Measurements from ENCODE around the gene DNAJC18.
A peak's percentile ranks its signal among the peaks of the same experiment; 100 is the strongest.

DNAJC18 gene

DNA sequence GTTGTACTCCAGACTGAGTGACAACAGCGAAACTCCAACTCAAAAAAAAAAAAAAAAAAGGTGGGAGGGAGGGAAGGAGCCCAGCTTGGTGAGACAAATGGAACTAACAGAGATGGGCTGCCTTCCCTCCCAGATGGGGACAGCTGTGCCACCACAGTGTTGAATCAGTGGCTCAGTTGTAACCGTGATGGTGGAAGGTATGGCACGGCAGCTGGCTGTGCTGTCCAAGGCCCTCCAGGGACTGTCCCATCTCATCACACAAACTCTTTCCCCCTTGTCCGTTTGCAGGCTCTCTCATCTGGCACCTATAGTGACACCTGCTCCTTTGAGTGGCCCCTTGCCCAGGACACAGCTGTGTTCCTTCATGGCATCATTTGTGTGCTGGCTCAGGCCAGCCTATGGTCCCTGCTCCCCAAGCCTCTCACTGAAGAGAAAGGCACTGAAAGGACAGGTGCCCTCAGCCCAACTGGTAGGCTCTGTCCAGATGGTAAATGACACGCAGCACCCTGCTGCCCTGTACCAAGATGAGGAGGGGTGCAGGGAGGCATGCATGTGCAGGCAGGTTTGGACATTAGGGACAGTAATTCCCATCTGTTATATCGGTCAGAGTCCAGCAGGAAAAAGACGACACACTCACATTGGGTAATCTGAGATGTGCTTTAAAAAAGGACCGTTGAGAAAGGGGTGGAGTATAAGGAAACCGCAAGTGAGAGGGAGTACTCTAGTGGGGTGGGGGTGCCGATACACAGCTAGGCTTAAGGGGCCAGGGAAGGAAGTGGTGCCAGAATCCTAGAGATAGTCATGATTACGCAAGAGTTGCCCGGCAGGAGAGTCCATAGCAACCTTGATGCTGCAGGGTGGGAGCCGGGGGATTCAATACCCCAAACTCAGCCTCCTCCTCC lies 35.8 kb upstream of the DNAJC18 start:
- Histone ChIP-seq H3K36me3 (no peaks in the 10 kb centered on the region), H3K4me1 (ENCODE audit: control insufficient read depth in 1 of 2, insufficient read depth in 1 of 2, low read depth in 1 of 2, low read length in 1 of 2) (peaks cover 57 to 60% of the 10 kb centered on the region in 2 experiments), H3K4me3 (ENCODE audit: low read depth in 1 of 2, low read length in 1 of 2) (peak overlapping the region in 1 of 2 experiments; percentile 19), H3K27me3 (no peaks in the 10 kb centered on the region), H3K9me3 (no peaks in the 10 kb centered on the region), H3K27ac (peak overlapping the region; percentile 2)
- TF ChIP-seq, protein P1, sequence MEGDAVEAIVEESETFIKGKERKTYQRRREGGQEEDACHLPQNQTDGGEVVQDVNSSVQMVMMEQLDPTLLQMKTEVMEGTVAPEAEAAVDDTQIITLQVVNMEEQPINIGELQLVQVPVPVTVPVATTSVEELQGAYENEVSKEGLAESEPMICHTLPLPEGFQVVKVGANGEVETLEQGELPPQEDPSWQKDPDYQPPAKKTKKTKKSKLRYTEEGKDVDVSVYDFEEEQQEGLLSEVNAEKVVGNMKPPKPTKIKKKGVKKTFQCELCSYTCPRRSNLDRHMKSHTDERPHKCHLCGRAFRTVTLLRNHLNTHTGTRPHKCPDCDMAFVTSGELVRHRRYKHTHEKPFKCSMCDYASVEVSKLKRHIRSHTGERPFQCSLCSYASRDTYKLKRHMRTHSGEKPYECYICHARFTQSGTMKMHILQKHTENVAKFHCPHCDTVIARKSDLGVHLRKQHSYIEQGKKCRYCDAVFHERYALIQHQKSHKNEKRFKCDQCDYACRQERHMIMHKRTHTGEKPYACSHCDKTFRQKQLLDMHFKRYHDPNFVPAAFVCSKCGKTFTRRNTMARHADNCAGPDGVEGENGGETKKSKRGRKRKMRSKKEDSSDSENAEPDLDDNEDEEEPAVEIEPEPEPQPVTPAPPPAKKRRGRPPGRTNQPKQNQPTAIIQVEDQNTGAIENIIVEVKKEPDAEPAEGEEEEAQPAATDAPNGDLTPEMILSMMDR (IDR thresholded peaks at IDR 0.05): no peak

DNA sequence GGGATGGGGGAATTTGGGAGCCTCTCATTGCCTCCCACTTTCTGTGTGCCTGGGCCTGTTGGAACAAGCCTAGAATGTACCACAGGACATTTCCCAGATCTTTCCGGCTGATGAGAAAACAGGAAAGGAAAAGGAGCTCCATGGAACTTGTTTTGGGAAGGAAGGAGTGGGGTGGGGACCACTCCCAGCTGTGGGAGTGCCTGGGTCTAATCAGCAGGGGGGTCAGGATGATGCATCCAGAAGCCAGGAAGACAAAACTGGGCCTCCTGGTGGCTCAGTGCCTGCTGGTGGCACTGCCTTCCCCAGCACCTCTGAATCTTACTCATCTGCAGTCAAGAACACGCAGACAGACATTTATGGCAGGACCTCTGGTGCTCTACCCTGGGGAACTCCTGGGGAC lies 34.2 kb upstream of the DNAJC18 start:
- H3K4me1 ChIP-seq (ENCODE audit: control insufficient read depth in 1 of 2, insufficient read depth in 1 of 2, low read depth in 1 of 2, low read length in 1 of 2): peaks cover 73% of the 10 kb centered on the region in 2 experiments
- TF ChIP-seq, protein P1 (IDR thresholded peaks at IDR 0.05): no peak
- no peak overlapping the region for H3K4me3 ChIP-seq (ENCODE audit: low read depth in 1 of 2, low read length in 1 of 2)
- no peaks in the 10 kb centered on the region for H3K9me3 ChIP-seq
- no peaks in the 10 kb centered on the region for H3K36me3 ChIP-seq
- H3K27me3 ChIP-seq: no peaks in the 10 kb centered on the region
- H3K27ac ChIP-seq: no peak overlapping the region

DNA sequence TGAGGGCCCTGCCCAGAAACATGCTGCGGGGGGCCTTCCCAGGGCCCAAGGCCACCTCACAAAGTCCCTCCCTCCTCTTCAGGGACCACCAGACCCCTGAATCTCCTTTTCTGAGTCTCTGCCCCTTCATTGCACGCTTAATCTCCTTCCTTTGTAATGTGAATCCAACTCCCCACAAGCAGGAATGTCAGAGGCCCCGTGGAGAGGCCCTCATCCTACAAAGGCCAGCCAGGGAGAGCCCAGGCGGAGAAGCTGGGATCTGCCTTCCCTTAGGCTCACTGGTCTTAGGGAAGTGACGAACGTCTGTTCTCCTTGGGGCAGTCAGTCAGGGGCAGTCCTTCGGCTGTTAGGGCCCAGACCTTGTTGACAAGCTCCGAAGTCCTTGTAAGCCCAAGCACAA lies 33.8 kb upstream of the DNAJC18 start:
- TF ChIP-seq, protein P1 (IDR thresholded peaks at IDR 0.05): no peak
- Histone ChIP-seq H3K27me3 (no peaks in the 10 kb centered on the region), H3K4me1 (ENCODE audit: control insufficient read depth in 1 of 2, insufficient read depth in 1 of 2, low read depth in 1 of 2, low read length in 1 of 2) (peaks cover 78% of the 10 kb centered on the region in 2 experiments), H3K36me3 (no peaks in the 10 kb centered on the region), H3K27ac (no peak overlapping the region), H3K4me3 (ENCODE audit: low read depth in 1 of 2, low read length in 1 of 2) (no peak overlapping the region), H3K9me3 (no peaks in the 10 kb centered on the region)

DNA sequence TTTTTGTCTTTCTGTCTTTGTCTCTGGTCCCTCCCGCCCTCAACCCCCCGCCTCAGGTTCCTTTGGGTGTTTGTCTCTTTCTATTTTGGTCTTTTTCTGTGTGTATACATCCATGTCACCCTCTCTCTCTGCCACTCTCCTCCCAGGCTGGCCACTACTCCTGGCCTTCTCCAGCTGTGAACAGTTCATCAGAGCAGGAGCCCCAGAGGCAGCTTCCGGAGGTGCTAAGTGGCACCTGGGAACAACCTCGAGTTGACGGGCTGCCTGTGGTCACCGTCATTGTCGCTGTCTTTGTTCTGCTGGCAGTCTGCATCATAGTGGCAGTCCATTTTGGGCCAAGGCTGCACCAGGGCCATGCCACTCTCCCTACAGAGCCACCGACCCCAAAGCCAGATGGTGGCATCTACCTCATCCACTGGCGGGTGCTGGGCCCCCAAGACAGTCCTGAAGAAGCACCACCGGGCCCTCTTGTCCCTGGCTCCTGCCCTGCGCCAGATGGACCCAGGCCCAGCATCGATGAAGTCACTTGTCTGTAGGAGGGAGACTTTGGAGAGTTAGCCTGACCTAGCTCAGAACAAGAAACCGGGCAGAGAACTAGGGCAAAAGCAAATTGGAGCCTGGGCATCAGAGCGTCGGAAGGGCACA lies 33.2 kb upstream of the DNAJC18 start:
- H3K36me3 ChIP-seq: no peaks in the 10 kb centered on the region
- TF ChIP-seq, protein P1 (IDR thresholded peaks at IDR 0.05): no peak
- H3K27ac ChIP-seq: no peak overlapping the region
- H3K9me3 ChIP-seq: no peaks in the 10 kb centered on the region
- H3K4me1 ChIP-seq (ENCODE audit: control insufficient read depth in 1 of 2, insufficient read depth in 1 of 2, low read depth in 1 of 2, low read length in 1 of 2): peaks cover 80% of the 10 kb centered on the region in 2 experiments
- H3K4me3 ChIP-seq (ENCODE audit: low read depth in 1 of 2, low read length in 1 of 2): no peak overlapping the region
- no peaks in the 10 kb centered on the region for H3K27me3 ChIP-seq

DNA sequence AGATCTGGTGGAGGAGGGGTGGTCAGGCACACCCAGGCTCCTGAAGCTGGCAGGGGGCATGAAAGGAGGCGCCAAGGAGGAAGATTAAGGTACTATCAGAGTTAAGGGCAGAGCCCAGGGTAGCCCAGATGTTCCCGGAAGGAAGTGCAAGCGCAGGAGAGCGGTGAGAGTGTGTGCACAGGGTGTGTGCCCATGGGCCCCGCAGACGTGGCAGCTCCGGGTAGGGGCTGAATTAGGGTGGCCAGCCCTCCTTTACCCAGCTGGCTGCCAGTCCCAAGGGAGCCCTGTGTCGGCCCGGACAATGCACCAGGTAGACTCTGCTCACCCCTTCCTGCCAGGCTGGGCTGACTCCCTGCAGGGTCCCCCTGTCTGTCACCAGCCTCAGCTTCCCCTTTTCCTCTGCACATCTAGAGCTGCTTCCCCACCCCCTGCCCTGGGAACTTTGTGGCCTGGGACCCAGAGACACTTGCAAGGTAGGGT lies 31.5 kb upstream of the DNAJC18 start, which contains the start of gene SMIM33:
SMIM33 (plus strand) TSS at position 184 of the 480 bp plus-strand sequence; CDS start at position 302, 118 bp downstream.
- H3K4me1 ChIP-seq (ENCODE audit: control insufficient read depth in 1 of 2, insufficient read depth in 1 of 2, low read depth in 1 of 2, low read length in 1 of 2): peaks cover 74 to 77% of the 10 kb centered on the region in 2 experiments
- H3K27me3 ChIP-seq: no peaks in the 10 kb centered on the region
- TF ChIP-seq, protein P1 (IDR thresholded peaks at IDR 0.05): no peak
- H3K36me3 ChIP-seq: no peaks in the 10 kb centered on the region
- H3K9me3 ChIP-seq: no peaks in the 10 kb centered on the region
- H3K27ac ChIP-seq: peak within 1 kb of the TSS; percentile 56
- H3K4me3 ChIP-seq (ENCODE audit: low read depth in 1 of 2, low read length in 1 of 2): peak within 1 kb of the TSS; percentile 47 to 48
